PFSK-1 (cell line): ENCODE data around the gene MBTD1.

Experiments
- FOXP2 ChIP-seq: optimal IDR thresholded peaks from 2 replicates; pipeline ENCODE3; 2011; ENCODE audit warnings: borderline replicate concordance, control low read depth, inconsistent platforms; ENCODE audit not compliant: insufficient read depth; ENCODE audit errors: extremely low read length, extremely low read depth
- POLR2AphosphoS5 ChIP-seq: IDR thresholded peaks from 2 replicates; pipeline ENCODE4 v1.6.1; 2012; ENCODE audit warnings: low read depth, mild to moderate bottlenecking, control low read depth, low read length, moderate library complexity
- SIN3A ChIP-seq: IDR thresholded peaks from 2 replicates; pipeline ENCODE4 v1.6.1; 2012; ENCODE audit warnings: mild to moderate bottlenecking, low read length, moderate library complexity, borderline replicate concordance; ENCODE audit not compliant: insufficient read depth
- TAF1 ChIP-seq: IDR thresholded peaks from 2 replicates; pipeline ENCODE4 v1.6.1; 2012; ENCODE audit warnings: low read length, control low read depth, borderline replicate concordance; ENCODE audit not compliant: insufficient read depth
- TF ChIP-seq, protein P1 (sequence below), 2 experiments: IDR thresholded peaks; 2 replicates each; pipeline versions ENCODE4 v1.6.1 to v1.8.0; 2011 to 2012; ENCODE audit warnings: low read depth in 2 of 2, low read length in 2 of 2, control low read depth in 1 of 2, inconsistent platforms in 1 of 2, mild to moderate bottlenecking in 1 of 2, moderate library complexity in 1 of 2; ENCODE audit not compliant: insufficient read depth in 1 of 2

Gene MBTD1

DNA sequence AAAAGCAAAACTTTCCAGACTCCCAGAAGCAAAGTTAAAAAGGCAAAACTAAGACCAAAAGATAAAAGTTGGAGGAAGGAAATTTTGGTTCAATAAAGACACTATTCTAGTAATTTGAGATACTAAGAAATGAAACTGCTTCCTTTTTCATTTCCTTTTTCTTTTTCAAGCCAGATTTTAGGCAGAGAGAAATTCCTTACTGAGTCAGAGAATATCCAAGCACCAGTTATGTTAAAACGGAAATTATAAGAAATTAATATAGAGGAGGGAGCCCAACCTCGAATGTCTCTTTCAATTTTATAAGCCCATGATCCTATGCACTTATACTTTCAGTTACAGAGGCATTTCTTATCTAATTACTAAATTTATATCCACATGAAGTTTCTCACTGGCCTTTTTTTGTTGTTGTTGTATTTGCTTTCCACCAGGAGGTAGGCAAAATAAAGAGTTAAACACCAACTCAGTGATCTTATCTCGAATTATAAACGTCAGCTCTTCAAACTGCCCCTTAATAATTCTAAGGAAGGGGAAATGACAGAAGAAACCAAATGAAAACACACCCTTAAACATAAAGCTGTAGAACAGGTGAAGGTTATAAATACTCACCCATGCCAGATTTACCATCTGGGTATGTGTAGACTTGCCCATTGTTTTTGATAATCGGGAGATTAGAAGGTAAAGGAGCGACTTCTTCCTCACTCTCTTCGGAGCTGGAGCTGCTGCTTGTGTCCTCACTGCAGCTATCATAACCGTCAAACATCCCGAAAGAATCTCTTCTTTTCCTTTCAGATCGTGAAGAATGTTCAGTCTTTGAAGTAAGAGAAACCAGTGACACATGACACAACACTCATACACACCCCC, 35.2 kb downstream of the MBTD1 start:
- TF ChIP-seq, protein P1, sequence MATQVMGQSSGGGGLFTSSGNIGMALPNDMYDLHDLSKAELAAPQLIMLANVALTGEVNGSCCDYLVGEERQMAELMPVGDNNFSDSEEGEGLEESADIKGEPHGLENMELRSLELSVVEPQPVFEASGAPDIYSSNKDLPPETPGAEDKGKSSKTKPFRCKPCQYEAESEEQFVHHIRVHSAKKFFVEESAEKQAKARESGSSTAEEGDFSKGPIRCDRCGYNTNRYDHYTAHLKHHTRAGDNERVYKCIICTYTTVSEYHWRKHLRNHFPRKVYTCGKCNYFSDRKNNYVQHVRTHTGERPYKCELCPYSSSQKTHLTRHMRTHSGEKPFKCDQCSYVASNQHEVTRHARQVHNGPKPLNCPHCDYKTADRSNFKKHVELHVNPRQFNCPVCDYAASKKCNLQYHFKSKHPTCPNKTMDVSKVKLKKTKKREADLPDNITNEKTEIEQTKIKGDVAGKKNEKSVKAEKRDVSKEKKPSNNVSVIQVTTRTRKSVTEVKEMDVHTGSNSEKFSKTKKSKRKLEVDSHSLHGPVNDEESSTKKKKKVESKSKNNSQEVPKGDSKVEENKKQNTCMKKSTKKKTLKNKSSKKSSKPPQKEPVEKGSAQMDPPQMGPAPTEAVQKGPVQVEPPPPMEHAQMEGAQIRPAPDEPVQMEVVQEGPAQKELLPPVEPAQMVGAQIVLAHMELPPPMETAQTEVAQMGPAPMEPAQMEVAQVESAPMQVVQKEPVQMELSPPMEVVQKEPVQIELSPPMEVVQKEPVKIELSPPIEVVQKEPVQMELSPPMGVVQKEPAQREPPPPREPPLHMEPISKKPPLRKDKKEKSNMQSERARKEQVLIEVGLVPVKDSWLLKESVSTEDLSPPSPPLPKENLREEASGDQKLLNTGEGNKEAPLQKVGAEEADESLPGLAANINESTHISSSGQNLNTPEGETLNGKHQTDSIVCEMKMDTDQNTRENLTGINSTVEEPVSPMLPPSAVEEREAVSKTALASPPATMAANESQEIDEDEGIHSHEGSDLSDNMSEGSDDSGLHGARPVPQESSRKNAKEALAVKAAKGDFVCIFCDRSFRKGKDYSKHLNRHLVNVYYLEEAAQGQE (IDR thresholded peaks at IDR 0.05; ENCODE audit: insufficient read depth in 1 of 2, low read depth in 2 of 2, low read length in 2 of 2) = no peak
- TF ChIP-seq POLR2AphosphoS5 (no peak), TAF1 (no peak)

DNA sequence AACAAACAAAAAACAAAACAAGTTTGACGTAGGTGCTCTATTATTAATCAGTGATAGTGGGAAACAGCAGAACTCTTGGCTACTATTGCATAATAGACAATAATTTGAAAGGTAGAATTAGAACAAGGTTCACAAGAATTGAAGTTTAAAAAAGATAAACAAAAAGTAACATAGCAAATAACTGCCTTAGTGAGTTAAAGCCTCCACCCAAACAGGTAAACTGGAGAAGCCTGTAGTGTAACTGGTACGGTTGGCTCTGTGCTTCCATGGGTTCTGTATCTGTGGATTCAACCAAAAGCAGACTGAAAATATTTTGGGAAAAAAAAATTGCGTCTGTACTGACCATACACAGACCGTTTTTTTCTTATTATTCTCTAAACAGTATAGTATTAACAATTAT, 38.5 kb downstream of the MBTD1 start:
- TF ChIP-seq FOXP2 (no peak), SIN3A (no peak), POLR2AphosphoS5 (no peak), TAF1 (no peak)
- TF ChIP-seq, protein P1 (IDR thresholded peaks at IDR 0.05; ENCODE audit: insufficient read depth in 1 of 2, low read depth in 2 of 2, low read length in 2 of 2) = no peak

DNA sequence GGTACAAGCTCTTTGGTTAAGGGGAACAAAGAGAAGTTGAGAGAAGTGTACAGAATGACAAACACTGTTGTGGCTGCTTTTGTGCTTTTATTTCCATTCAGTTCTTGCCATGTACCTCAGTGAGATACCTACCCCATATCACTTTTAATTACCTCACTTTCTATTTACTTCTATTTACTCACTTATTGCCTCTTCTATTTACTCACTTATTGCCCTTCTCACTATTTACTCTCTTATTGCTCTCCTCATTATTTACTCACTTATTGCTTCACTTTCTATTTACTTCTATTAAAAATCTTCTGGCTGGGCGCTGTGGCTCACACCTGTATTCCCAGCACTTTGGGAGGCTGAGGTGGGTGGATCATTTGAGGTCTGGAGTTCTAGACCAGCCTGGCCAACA, 41.9 kb downstream of the MBTD1 start:
- TF ChIP-seq SIN3A (no peak), POLR2AphosphoS5 (no peak), FOXP2 (no peak), TAF1 (no peak)
- TF ChIP-seq, protein P1 (IDR thresholded peaks at IDR 0.05; ENCODE audit: insufficient read depth in 1 of 2, low read depth in 2 of 2, low read length in 2 of 2) = no peak

DNA sequence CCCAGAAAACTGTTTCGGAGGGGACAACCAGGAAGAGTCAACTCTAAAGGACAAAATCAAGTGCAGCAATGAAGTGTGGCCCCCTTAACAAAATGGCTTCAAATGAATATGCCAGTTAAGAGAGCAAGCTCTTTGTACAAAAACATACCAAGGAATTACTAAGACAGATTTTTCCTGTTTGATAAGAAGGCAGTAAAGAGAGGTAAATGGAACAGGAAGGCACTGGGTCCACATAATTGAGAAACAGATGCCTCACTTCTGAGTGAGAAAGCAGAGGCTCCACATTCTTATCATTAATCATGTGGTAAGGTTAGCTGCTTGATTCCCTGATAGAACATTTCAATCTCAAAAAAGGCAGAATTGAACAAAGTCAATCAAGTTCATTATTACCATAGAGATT, 44.9 kb downstream of the MBTD1 start:
- TF ChIP-seq TAF1 (no peak), POLR2AphosphoS5 (no peak), SIN3A (no peak), FOXP2 (no peak)
- TF ChIP-seq, protein P1 (IDR thresholded peaks at IDR 0.05; ENCODE audit: insufficient read depth in 1 of 2, low read depth in 2 of 2, low read length in 2 of 2) = no peak

DNA sequence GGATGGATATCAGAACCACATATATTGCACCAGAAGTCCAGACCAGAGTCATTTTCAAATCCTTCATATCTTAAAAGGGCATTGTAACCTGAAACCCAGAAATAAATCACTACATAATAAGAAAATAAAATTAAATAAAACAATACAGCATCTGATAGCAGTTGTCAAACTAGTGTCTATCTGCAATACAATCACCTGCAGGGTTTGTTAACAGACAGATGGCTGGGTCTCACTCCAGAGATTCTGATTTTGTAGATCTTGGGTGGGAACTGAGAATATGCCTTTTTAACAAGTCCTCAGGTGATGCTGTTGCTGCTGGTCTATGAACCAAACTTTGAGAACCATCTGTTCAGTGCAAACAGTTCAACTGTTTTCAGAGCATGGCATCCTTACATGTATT, 56.0 kb downstream of the MBTD1 start:
- TF ChIP-seq, protein P1 (IDR thresholded peaks at IDR 0.05; ENCODE audit: insufficient read depth in 1 of 2, low read depth in 2 of 2, low read length in 2 of 2) = no peak
- TF ChIP-seq SIN3A (no peak), FOXP2 (no peak), TAF1 (no peak), POLR2AphosphoS5 (no peak)
